K562 (cell line): ENCODE measurements around the gene KNSTRN. TPM values are rescaled to one million over a fixed set of nuclear protein-coding genes. Genes with fewer than 3 reads are reported as not detected.

Experiments used
- CC2D1A ChIP-seq: fragments of 450-650 bp; IDR thresholded peaks from 2 replicates; pipeline ENCODE4 v1.6.1; 2017; ENCODE audit warnings: mild to moderate bottlenecking
- CHD4 ChIP-seq: fragments of 200-600 bp; sonication (generic); IDR thresholded peaks from 3 replicates; pipeline ENCODE4 v1.6.1; 2012; ENCODE audit warnings: low read depth, mild to moderate bottlenecking, mixed read lengths, low read length, inconsistent platforms; ENCODE audit not compliant: insufficient read depth, insufficient replicate concordance, poor library complexity, severe bottlenecking
- CTBP1 ChIP-seq: fragments of 450-650 bp; IDR thresholded peaks from 2 replicates; pipeline ENCODE4 v1.6.1; 2016; ENCODE audit warnings: borderline replicate concordance
- CXXC5 ChIP-seq: fragments of 250-450 bp; sonication (Bioruptor Pico); IDR thresholded peaks from 2 replicates; pipeline ENCODE4 v1.8.0; 2022; ENCODE audit warnings: inconsistent platforms, mild to moderate bottlenecking, moderate library complexity
- ELK3 ChIP-seq: fragments of 450-650 bp; formaldehyde crosslinking; IDR thresholded peaks from 2 replicates; pipeline ENCODE4 v1.4.0; 2020; ENCODE audit warnings: mild to moderate bottlenecking
- GTF2E2 ChIP-seq: fragments of 200-800 bp; sonication (Bioruptor generic); IDR thresholded peaks from 2 replicates; pipeline ENCODE4 v1.6.1; 2016; ENCODE audit warnings: missing genetic modification characterization, missing compliant biosample characterization
- JUND ChIP-seq, 2 experiments: IDR thresholded peaks; 2 replicates in 1 of 2; 3 replicates in 1 of 2; pipeline ENCODE4 v1.6.1; 2011; ENCODE audit warnings: borderline replicate concordance in 2 of 2, low read depth in 2 of 2, low read length in 2 of 2, improper control_type of control experiment in 1 of 2, missing biosample characterization in 1 of 2, missing genetic modification characterization in 1 of 2, missing genetic modification reagents in 1 of 2
- KHSRP ChIP-seq: fragments of 450-650 bp; IDR thresholded peaks from 2 replicates; pipeline ENCODE4 v1.6.1; 2017
- KLF16 ChIP-seq: IDR thresholded peaks from 2 replicates; pipeline ENCODE4 v1.6.1; 2016; ENCODE audit warnings: antibody characterized with exemption
- MTA1 ChIP-seq: fragments of 450-650 bp; IDR thresholded peaks from 2 replicates; pipeline ENCODE4 v1.6.1; 2017; ENCODE audit warnings: borderline replicate concordance
- POLR2H ChIP-seq: IDR thresholded peaks from 2 replicates; pipeline ENCODE4 v1.6.1; 2016; ENCODE audit warnings: missing genetic modification characterization, low read depth, mild to moderate bottlenecking, control low read depth, missing compliant biosample characterization, moderate library complexity
- PREB ChIP-seq: sonication (generic); formaldehyde crosslinking; IDR thresholded peaks from 2 replicates; pipeline ENCODE4 v1.8.1; 2023; ENCODE audit warnings: mild to moderate bottlenecking, missing genetic modification reagents
- SRSF7 ChIP-seq: fragments of 200-400 bp; formaldehyde crosslinking; optimal IDR thresholded peaks from 2 replicates; pipeline ENCODE3; 2017; ENCODE audit warnings: mild to moderate bottlenecking, low read depth, low read length
- STAG1 ChIP-seq: sonication (generic); formaldehyde crosslinking; IDR thresholded peaks from 2 replicates; pipeline ENCODE4 v1.5.0; 2020; ENCODE audit warnings: missing genetic modification reagents, borderline replicate concordance
- ZBTB11 ChIP-seq, 3 experiments: fragments of 200-800 bp in 1 of 3; fragments of 250-450 bp in 1 of 3; fragments of 450-650 bp in 1 of 3; sonication (Bioruptor Pico) in 1 of 3; sonication (Bioruptor generic) in 1 of 3; formaldehyde crosslinking in 1 of 3; IDR thresholded peaks; 2 replicates each; pipeline versions ENCODE4 v1.6.1 to v1.8.0; 2016 to 2022; ENCODE audit warnings: mild to moderate bottlenecking in 2 of 3, missing genetic modification characterization in 2 of 3, missing compliant biosample characterization in 1 of 3, moderate library complexity in 1 of 3
- ZNF282 ChIP-seq: sonication (generic); formaldehyde crosslinking; IDR thresholded peaks from 2 replicates; pipeline ENCODE4 v1.8.1; 2023; ENCODE audit warnings: missing genetic modification reagents
- ZNF311 ChIP-seq: fragments of 250-450 bp; sonication (Bioruptor Pico); IDR thresholded peaks from 2 replicates; pipeline ENCODE4 v1.4.0; 2020; ENCODE audit warnings: mild to moderate bottlenecking, moderate library complexity
- ZNF707 ChIP-seq: fragments of 250-450 bp; sonication (Bioruptor Pico); conservative IDR thresholded peaks from 2 replicates; pipeline ENCODE4 v1.8.0; 2022; ENCODE audit warnings: inconsistent platforms, mild to moderate bottlenecking, moderate library complexity
- polyA plus RNA-seq, 8 experiments: library from polyadenylated mRNA; depleted of rRNA in 4 of 8; stranded (reverse) in 5 of 8; unstranded in 3 of 8; fragments of >200 nt; fragmentation: Nextera tagmentation in 2 of 8; fragmentation: Illumina TruSeq in 1 of 8; extraction: Ambion mirVana in 2 of 8; extraction: Trizol in 1 of 8; gene quantifications; 2 replicates each; pipeline versions ENCODE4 v1.2.1 to v1.2.3, GENCODE V29; 2011 to 2014; ENCODE audit warnings: inconsistent platforms in 1 of 8, missing spikeins in 1 of 8
- total RNA-seq, 7 experiments: library from RNA; depleted of rRNA in 6 of 7; stranded (reverse); fragments of >200 nt in 6 of 7; fragmentation: Illumina TruSeq in 2 of 7; extraction: Trizol in 2 of 7; gene quantifications; 2 replicates each; pipeline versions ENCODE4 v1.2.1 to v1.2.3, GENCODE V29; 2011 to 2021; ENCODE audit warnings: low replicate concordance in 1 of 7
- TF ChIP-seq, protein P1 (sequence below): IDR thresholded peaks from 2 replicates; pipeline ENCODE4 v1.6.1; 2014; ENCODE audit warnings: antibody characterized with exemption

The KNSTRN gene
- total and polyA plus RNA-seq, 9 of the 15 experiments (the other 6 are each of a cell fraction or from before 2014, with no cell fraction given), result 48.7 to 88.2 (median 66.3) TPM

- TF ChIP-seq ZBTB11 (CRISPR knock-in tag; IDR thresholded peaks at IDR 0.05), result no peak
- TF ChIP-seq GTF2E2 (tag), result no peak
- peak; percentile 53 for TF ChIP-seq CTBP1
- TF ChIP-seq STAG1 (CRISPR knock-in tag), result peak; percentile 80
- no peak for TF ChIP-seq CHD4
- no peak for TF ChIP-seq ZNF282 (CRISPR knock-in tag)
- no peak for TF ChIP-seq ZNF311 (CRISPR knock-in tag)
- TF ChIP-seq MTA1, result no peak
- TF ChIP-seq PREB, result no peak
- no peak for TF ChIP-seq SRSF7
- TF ChIP-seq CXXC5, result 0 out of 2 replicates have a peak, but pooled peaks have one; percentile 13
- peak; percentile 35 for TF ChIP-seq JUND (IDR thresholded peaks at IDR 0.05; ENCODE audit: borderline replicate concordance, low read depth, low read length)
- no peak; the same call in 2 of the 3 replicates for TF ChIP-seq JUND (tag; IDR thresholded peaks at IDR 0.05; ENCODE audit: borderline replicate concordance, low read depth, low read length)
- TF ChIP-seq, protein P1, sequence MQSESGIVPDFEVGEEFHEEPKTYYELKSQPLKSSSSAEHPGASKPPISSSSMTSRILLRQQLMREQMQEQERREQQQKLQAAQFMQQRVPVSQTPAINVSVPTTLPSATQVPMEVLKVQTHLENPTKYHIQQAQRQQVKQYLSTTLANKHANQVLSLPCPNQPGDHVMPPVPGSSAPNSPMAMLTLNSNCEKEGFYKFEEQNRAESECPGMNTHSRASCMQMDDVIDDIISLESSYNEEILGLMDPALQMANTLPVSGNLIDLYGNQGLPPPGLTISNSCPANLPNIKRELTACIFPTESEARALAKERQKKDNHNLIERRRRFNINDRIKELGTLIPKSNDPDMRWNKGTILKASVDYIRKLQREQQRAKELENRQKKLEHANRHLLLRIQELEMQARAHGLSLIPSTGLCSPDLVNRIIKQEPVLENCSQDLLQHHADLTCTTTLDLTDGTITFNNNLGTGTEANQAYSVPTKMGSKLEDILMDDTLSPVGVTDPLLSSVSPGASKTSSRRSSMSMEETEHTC, result no peak
- TF ChIP-seq KLF16, result peak; percentile 30; the same call in 1 of the 2 replicates
- TF ChIP-seq KHSRP, result no peak
- peak; percentile 59; the same call in 1 of the 2 replicates for TF ChIP-seq CC2D1A
- TF ChIP-seq POLR2H (tag), result no peak
- no peak for TF ChIP-seq ZNF707 (CRISPR knock-in tag)
- no peak for TF ChIP-seq ELK3 (CRISPR knock-in tag)
These were observed 44.4 kb upstream of the KNSTRN start (continued) for GRCh38 chr15:40338041-40338657.
